ENCODE measurements around the gene FAM200A.

GRCh38 chr7:99579956-99580777 lies 28.3 kb upstream of the FAM200A start:
- peak in 2 of 3 experiments; percentile 7 to 45 for TF ChIP-seq CTCF (optimal IDR thresholded peaks at IDR 0.05 in 1 of 3, IDR thresholded peaks at IDR 0.05 in 1 of 3, conservative IDR thresholded peaks at IDR 0.05 in 1 of 3; ENCODE audit: extremely low read depth in 1 of 3, insufficient read depth in 2 of 3, low read length in 3 of 3)
- TF ChIP-seq EZH2 (IDR thresholded peaks at IDR 0.05; ENCODE audit: low read length) = no peak
